HEK293 (cell line): ENCODE results near the gene ZSWIM4.

Experiments
- GLIS1 ChIP-seq: fragments of 450-650 bp; formaldehyde crosslinking; IDR thresholded peaks from 2 replicates; pipeline ENCODE4 v1.5.1; 2016; ENCODE audit warnings: missing biosample characterization, missing genetic modification characterization
- KLF10 ChIP-seq: fragments of 450-650 bp; IDR thresholded peaks from 2 replicates; pipeline ENCODE4 v1.5.1; 2018; ENCODE audit warnings: missing biosample characterization, mild to moderate bottlenecking, missing genetic modification characterization
- KLF16 ChIP-seq: fragments of 450-650 bp; formaldehyde crosslinking; IDR thresholded peaks from 2 replicates; pipeline ENCODE4 v1.5.1; 2017; ENCODE audit warnings: missing biosample characterization, missing genetic modification characterization
- SP2 ChIP-seq: fragments of 450-650 bp; formaldehyde crosslinking; IDR thresholded peaks from 2 replicates; pipeline ENCODE4 v1.5.1; 2016; ENCODE audit warnings: missing biosample characterization, missing genetic modification characterization
- SP3 ChIP-seq: fragments of 450-650 bp; formaldehyde crosslinking; IDR thresholded peaks from 2 replicates; pipeline ENCODE4 v1.5.1; 2016; ENCODE audit warnings: missing biosample characterization, missing genetic modification characterization
- YY1 ChIP-seq: fragments of 450-650 bp; formaldehyde crosslinking; IDR thresholded peaks from 2 replicates; pipeline ENCODE4 v1.5.1; 2018; ENCODE audit warnings: missing biosample characterization, missing genetic modification characterization
- ZFP69B ChIP-seq: fragments of 450-650 bp; formaldehyde crosslinking; IDR thresholded peaks from 2 replicates; pipeline ENCODE4 v1.5.1; 2016; ENCODE audit warnings: missing biosample characterization, missing genetic modification characterization
- ZNF146 ChIP-seq: fragments of 450-650 bp; formaldehyde crosslinking; IDR thresholded peaks from 2 replicates; pipeline ENCODE4 v1.5.1; 2016; ENCODE audit warnings: missing biosample characterization, missing genetic modification characterization
- ZNF175 ChIP-seq: fragments of 450-650 bp; formaldehyde crosslinking; IDR thresholded peaks from 2 replicates; pipeline ENCODE4 v1.5.1; 2016; ENCODE audit warnings: missing biosample characterization, missing genetic modification characterization
- ZNF335 ChIP-seq: fragments of 450-650 bp; formaldehyde crosslinking; conservative IDR thresholded peaks from 2 replicates; pipeline ENCODE4 v1.5.1; 2016; ENCODE audit warnings: missing biosample characterization, missing genetic modification characterization
- ZNF341 ChIP-seq: fragments of 450-650 bp; formaldehyde crosslinking; IDR thresholded peaks from 2 replicates; pipeline ENCODE4; 2016; ENCODE audit warnings: low read depth, missing biosample characterization, missing genetic modification characterization
- ZNF423 ChIP-seq: fragments of 450-650 bp; formaldehyde crosslinking; IDR thresholded peaks from 2 replicates; pipeline ENCODE4 v1.5.1; 2016; ENCODE audit warnings: missing biosample characterization, missing genetic modification characterization
- ZNF501 ChIP-seq: fragments of 450-650 bp; formaldehyde crosslinking; IDR thresholded peaks from 2 replicates; pipeline ENCODE4 v1.5.1; 2016; ENCODE audit warnings: missing biosample characterization, missing genetic modification characterization
- ZNF544 ChIP-seq: fragments of 450-650 bp; formaldehyde crosslinking; IDR thresholded peaks from 2 replicates; pipeline ENCODE4 v1.5.0; 2017; ENCODE audit warnings: missing biosample characterization, missing genetic modification characterization
- ZNF600 ChIP-seq: fragments of 450-650 bp; formaldehyde crosslinking; IDR thresholded peaks from 2 replicates; pipeline ENCODE4 v1.5.1; 2016; ENCODE audit warnings: missing biosample characterization, missing genetic modification characterization
- ZNF660 ChIP-seq: fragments of 450-650 bp; IDR thresholded peaks from 2 replicates; pipeline ENCODE4 v1.5.1; 2018; ENCODE audit warnings: missing biosample characterization, mild to moderate bottlenecking, missing genetic modification characterization
- ZXDB ChIP-seq: fragments of 450-650 bp; formaldehyde crosslinking; IDR thresholded peaks from 2 replicates; pipeline ENCODE4 v1.5.1; 2016; ENCODE audit warnings: missing biosample characterization, missing genetic modification characterization
- TF ChIP-seq, protein P1 (sequence below): fragments of 450-650 bp; formaldehyde crosslinking; IDR thresholded peaks from 2 replicates; pipeline ENCODE4 v1.5.1; 2016; ENCODE audit warnings: missing biosample characterization, missing genetic modification characterization
- TF ChIP-seq, protein P2 (sequence below): fragments of 450-650 bp; formaldehyde crosslinking; optimal IDR thresholded peaks from 2 replicates; pipeline ENCODE3; 2016; ENCODE audit warnings: missing biosample characterization, mild to moderate bottlenecking, missing genetic modification characterization
- TF ChIP-seq, protein P3 (sequence below): fragments of 450-650 bp; formaldehyde crosslinking; IDR thresholded peaks from 2 replicates; pipeline ENCODE4 v1.5.1; 2017; ENCODE audit warnings: missing biosample characterization, missing genetic modification characterization
- TF ChIP-seq, protein P4 (sequence below): fragments of 450-650 bp; formaldehyde crosslinking; IDR thresholded peaks from 2 replicates; pipeline ENCODE4 v1.5.1; 2016; ENCODE audit warnings: missing biosample characterization, missing genetic modification characterization
- TF ChIP-seq, protein P5 (sequence below): fragments of 450-650 bp; formaldehyde crosslinking; IDR thresholded peaks from 2 replicates; pipeline ENCODE4 v1.5.1; 2017; ENCODE audit warnings: missing biosample characterization, missing genetic modification characterization
- TF ChIP-seq, protein P6 (sequence below): fragments of 450-650 bp; formaldehyde crosslinking; IDR thresholded peaks from 2 replicates; pipeline ENCODE4 v1.5.1; 2016; ENCODE audit warnings: missing biosample characterization, missing genetic modification characterization
- TF ChIP-seq, protein P7 (sequence below): IDR thresholded peaks from 2 replicates; pipeline ENCODE4 v1.6.1; 2011; ENCODE audit warnings: mild to moderate bottlenecking, low read depth, low read length, borderline replicate concordance
- TF ChIP-seq, protein P8 (sequence below): fragments of 450-650 bp; formaldehyde crosslinking; IDR thresholded peaks from 2 replicates; pipeline ENCODE4 v1.5.1; 2016; ENCODE audit warnings: missing biosample characterization, missing genetic modification characterization

ZSWIM4 gene

DNA sequence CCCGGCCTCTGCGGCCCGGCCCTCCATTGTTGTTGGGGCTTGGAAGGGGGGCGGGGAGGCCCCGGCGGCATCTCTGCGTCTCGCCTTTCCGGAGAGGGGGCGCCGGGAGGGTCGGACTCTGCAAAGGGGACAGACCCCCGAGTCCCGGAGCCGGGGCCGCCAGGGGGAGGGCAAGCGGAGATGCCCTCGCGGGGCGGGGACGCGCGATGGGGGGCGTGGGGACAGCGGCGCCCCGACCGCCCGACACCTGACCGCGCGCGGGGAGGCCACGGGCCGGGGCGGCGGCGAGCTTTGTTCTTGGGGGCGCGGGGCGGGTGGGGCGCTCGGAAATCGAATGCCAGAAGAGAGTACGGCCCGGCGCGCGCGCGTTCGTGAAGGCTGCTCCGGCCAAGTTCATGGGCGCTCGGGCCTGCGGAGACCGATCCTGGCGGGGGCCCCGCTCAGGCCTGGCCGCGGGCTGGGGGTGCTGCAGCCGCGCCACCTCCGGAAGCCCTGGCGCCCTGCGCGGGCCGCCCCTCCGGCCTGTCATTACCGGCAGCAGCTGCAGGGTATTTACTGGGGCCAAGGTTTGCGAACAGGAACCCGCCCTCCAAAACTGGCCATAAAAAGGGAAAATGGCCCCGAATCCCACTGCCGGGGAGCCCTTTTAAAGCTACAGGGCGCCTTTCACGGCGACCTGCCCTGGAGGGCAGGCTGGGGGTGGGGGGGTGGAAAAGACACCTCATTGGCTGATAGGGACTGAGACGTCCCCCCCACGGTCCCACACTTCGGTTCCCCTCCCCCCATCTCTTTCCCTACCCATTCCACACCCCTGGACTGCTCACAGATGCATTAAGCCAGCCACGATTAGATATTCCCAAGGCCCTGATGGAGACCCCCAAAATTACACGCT lies 70.6 kb downstream of the ZSWIM4 start (continued):
- TF ChIP-seq, protein P1, sequence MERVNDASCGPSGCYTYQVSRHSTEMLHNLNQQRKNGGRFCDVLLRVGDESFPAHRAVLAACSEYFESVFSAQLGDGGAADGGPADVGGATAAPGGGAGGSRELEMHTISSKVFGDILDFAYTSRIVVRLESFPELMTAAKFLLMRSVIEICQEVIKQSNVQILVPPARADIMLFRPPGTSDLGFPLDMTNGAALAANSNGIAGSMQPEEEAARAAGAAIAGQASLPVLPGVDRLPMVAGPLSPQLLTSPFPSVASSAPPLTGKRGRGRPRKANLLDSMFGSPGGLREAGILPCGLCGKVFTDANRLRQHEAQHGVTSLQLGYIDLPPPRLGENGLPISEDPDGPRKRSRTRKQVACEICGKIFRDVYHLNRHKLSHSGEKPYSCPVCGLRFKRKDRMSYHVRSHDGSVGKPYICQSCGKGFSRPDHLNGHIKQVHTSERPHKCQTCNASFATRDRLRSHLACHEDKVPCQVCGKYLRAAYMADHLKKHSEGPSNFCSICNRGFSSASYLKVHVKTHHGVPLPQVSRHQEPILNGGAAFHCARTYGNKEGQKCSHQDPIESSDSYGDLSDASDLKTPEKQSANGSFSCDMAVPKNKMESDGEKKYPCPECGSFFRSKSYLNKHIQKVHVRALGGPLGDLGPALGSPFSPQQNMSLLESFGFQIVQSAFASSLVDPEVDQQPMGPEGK (tag by site-specific recombination) = peak; percentile 72
- TF ChIP-seq, protein P2, sequence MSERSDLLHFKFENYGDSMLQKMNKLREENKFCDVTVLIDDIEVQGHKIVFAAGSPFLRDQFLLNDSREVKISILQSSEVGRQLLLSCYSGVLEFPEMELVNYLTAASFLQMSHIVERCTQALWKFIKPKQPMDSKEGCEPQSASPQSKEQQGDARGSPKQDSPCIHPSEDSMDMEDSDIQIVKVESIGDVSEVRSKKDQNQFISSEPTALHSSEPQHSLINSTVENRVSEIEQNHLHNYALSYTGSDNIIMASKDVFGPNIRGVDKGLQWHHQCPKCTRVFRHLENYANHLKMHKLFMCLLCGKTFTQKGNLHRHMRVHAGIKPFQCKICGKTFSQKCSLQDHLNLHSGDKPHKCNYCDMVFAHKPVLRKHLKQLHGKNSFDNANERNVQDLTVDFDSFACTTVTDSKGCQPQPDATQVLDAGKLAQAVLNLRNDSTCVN (tag by site-specific recombination) = peak; percentile 54
- TF ChIP-seq ZNF423 (tag by site-specific recombination) (no peak), ZNF544 (tag by site-specific recombination) (no peak), YY1 (tag by site-specific recombination) (no peak; the same call in 1 of the 2 replicates), ZXDB (tag by site-specific recombination) (peak; percentile 85), GLIS1 (tag by site-specific recombination) (peak; percentile 76), ZNF175 (no peak), SP2 (peak; percentile 24), ZNF335 (tag by site-specific recombination) (peak; percentile 53), ZFP69B (0 out of 2 replicates have a peak, but pooled peaks have one; percentile 35), ZNF146 (tag by site-specific recombination) (no peak), KLF10 (tag by site-specific recombination) (peak; percentile 55; the same call in 1 of the 2 replicates), ZNF660 (no peak), ZNF600 (tag by site-specific recombination) (no peak), ZNF501 (no peak), KLF16 (no peak), ZNF341 (tag by site-specific recombination) (0 out of 2 replicates have a peak, but pooled peaks have one; percentile 26), SP3 (tag by site-specific recombination) (peak; percentile 37; the same call in 1 of the 2 replicates)
- TF ChIP-seq, protein P3, sequence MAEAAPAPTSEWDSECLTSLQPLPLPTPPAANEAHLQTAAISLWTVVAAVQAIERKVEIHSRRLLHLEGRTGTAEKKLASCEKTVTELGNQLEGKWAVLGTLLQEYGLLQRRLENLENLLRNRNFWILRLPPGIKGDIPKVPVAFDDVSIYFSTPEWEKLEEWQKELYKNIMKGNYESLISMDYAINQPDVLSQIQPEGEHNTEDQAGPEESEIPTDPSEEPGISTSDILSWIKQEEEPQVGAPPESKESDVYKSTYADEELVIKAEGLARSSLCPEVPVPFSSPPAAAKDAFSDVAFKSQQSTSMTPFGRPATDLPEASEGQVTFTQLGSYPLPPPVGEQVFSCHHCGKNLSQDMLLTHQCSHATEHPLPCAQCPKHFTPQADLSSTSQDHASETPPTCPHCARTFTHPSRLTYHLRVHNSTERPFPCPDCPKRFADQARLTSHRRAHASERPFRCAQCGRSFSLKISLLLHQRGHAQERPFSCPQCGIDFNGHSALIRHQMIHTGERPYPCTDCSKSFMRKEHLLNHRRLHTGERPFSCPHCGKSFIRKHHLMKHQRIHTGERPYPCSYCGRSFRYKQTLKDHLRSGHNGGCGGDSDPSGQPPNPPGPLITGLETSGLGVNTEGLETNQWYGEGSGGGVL = peak; percentile 41; the same call in 1 of the 2 replicates
- TF ChIP-seq, protein P4, sequence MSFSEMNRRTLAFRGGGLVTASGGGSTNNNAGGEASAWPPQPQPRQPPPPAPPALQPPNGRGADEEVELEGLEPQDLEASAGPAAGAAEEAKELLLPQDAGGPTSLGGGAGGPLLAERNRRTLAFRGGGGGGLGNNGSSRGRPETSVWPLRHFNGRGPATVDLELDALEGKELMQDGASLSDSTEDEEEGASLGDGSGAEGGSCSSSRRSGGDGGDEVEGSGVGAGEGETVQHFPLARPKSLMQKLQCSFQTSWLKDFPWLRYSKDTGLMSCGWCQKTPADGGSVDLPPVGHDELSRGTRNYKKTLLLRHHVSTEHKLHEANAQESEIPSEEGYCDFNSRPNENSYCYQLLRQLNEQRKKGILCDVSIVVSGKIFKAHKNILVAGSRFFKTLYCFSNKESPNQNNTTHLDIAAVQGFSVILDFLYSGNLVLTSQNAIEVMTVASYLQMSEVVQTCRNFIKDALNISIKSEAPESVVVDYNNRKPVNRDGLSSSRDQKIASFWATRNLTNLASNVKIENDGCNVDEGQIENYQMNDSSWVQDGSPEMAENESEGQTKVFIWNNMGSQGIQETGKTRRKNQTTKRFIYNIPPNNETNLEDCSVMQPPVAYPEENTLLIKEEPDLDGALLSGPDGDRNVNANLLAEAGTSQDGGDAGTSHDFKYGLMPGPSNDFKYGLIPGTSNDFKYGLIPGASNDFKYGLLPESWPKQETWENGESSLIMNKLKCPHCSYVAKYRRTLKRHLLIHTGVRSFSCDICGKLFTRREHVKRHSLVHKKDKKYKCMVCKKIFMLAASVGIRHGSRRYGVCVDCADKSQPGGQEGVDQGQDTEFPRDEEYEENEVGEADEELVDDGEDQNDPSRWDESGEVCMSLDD (tag by site-specific recombination) = peak; percentile 57; the same call in 1 of the 2 replicates
- TF ChIP-seq, protein P5, sequence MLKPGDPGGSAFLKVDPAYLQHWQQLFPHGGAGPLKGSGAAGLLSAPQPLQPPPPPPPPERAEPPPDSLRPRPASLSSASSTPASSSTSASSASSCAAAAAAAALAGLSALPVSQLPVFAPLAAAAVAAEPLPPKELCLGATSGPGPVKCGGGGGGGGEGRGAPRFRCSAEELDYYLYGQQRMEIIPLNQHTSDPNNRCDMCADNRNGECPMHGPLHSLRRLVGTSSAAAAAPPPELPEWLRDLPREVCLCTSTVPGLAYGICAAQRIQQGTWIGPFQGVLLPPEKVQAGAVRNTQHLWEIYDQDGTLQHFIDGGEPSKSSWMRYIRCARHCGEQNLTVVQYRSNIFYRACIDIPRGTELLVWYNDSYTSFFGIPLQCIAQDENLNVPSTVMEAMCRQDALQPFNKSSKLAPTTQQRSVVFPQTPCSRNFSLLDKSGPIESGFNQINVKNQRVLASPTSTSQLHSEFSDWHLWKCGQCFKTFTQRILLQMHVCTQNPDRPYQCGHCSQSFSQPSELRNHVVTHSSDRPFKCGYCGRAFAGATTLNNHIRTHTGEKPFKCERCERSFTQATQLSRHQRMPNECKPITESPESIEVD = no peak
- TF ChIP-seq, protein P6, sequence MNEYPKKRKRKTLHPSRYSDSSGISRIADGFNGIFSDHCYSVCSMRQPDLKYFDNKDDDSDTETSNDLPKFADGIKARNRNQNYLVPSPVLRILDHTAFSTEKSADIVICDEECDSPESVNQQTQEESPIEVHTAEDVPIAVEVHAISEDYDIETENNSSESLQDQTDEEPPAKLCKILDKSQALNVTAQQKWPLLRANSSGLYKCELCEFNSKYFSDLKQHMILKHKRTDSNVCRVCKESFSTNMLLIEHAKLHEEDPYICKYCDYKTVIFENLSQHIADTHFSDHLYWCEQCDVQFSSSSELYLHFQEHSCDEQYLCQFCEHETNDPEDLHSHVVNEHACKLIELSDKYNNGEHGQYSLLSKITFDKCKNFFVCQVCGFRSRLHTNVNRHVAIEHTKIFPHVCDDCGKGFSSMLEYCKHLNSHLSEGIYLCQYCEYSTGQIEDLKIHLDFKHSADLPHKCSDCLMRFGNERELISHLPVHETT = no peak
- TF ChIP-seq, protein P7, sequence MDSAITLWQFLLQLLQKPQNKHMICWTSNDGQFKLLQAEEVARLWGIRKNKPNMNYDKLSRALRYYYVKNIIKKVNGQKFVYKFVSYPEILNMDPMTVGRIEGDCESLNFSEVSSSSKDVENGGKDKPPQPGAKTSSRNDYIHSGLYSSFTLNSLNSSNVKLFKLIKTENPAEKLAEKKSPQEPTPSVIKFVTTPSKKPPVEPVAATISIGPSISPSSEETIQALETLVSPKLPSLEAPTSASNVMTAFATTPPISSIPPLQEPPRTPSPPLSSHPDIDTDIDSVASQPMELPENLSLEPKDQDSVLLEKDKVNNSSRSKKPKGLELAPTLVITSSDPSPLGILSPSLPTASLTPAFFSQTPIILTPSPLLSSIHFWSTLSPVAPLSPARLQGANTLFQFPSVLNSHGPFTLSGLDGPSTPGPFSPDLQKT = no peak
- TF ChIP-seq, protein P8, sequence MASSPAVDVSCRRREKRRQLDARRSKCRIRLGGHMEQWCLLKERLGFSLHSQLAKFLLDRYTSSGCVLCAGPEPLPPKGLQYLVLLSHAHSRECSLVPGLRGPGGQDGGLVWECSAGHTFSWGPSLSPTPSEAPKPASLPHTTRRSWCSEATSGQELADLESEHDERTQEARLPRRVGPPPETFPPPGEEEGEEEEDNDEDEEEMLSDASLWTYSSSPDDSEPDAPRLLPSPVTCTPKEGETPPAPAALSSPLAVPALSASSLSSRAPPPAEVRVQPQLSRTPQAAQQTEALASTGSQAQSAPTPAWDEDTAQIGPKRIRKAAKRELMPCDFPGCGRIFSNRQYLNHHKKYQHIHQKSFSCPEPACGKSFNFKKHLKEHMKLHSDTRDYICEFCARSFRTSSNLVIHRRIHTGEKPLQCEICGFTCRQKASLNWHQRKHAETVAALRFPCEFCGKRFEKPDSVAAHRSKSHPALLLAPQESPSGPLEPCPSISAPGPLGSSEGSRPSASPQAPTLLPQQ (tag by site-specific recombination) = peak; percentile 68; the same call in 1 of the 2 replicates
